ENCODE results near the gene INPP4A.

DNA sequence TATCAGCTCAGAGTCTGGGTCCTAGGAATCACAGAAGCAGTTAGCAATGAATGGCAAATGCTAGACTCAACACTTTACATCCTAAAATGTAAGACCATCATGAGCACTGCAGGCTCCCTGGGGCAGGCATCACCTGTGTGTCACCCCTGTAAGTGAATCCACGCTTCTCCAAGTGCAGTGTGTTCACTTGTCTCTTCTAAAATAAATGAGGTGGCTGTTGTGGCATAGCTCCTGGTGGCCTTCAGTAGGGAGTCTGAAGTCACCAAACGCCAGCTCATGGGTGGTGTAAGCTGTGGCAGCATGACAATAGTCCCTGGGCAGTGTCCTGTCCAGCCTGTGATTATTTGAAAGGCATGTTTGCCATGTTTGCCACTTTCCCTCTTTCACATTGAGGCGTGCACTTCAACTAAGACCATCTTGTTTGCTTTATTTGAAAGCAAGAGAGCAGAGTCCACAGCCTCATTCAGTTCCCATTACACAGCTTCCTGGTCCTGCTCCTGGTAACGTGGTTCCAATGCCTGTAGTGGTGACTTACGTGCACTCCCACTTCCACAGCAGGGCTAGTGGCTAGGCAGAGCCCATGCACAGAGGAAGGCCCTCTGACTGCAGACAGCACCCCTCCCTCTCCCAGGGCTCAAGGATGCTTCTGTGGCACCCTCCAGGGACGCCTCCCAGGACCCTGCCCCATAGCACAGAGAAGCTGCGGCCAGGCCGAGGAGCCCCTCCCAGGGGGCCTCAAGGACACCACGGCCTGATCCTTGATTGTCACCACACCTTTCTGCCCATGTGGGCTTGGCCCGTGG is 139.4 kb downstream of the INPP4A start:
- TF ChIP-seq CHD4 (IDR thresholded peaks at IDR 0.05; ENCODE audit: borderline replicate concordance) (no peak), POLR2A (IDR thresholded peaks at IDR 0.05; ENCODE audit: low read length) (no peak), MAX (IDR thresholded peaks at IDR 0.05) (no peak), CEBPB (IDR thresholded peaks at IDR 0.05) (no peak), E2F6 (IDR thresholded peaks at IDR 0.05; ENCODE audit: borderline replicate concordance, low read depth) (no peak), CTCF (IDR thresholded peaks at IDR 0.05) (no peak), TP53 (CRISPR knock-in tag; IDR thresholded peaks at IDR 0.05) (no peak), ESRRA (IDR thresholded peaks at IDR 0.05; ENCODE audit: borderline replicate concordance, low read length) (no peak), REST (IDR thresholded peaks at IDR 0.05) (no peak), RFX5 (IDR thresholded peaks at IDR 0.05) (no peak), RNF2 (IDR thresholded peaks at IDR 0.05; ENCODE audit: borderline replicate concordance, low read depth) (no peak), ATOH8 (CRISPR knock-in tag; IDR thresholded peaks at IDR 0.05; ENCODE audit: low read depth) (no peak)
